GOT3 (cell line): Measurements from ENCODE around the gene CDH13.

Experiments used
- DNase-seq: peaks from one replicate; lab custom pipeline; 2025; ENCODE audit warnings: mixed read lengths; lab: John Stamatoyannopoulos, UW

CDH13 gene

DNA sequence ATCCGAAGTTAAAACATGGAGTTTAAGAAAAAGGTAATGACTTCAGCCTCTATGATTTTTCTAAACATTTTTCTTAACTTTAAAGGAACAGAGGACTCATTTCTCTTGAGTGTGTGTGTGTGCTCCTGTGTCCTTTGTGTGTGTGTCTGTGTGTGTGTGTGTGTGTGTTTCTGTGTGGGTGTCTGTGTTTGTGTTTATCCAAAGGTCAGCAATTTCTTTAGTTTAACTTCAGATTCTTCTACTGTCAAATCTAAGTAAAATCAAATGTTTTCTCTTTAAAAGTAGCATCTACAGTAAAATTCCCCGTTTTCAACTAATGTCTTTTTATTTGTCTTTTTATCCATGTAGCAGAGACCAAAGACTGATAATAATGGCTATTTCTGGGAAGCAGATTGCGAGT is 1212.8 kb downstream of the CDH13 start:
- DNase-seq = no peak

- DNase-seq = no peak
These were observed 1213.4 kb downstream of the CDH13 start for GRCh38 chr16:83840060-83840617.

DNA sequence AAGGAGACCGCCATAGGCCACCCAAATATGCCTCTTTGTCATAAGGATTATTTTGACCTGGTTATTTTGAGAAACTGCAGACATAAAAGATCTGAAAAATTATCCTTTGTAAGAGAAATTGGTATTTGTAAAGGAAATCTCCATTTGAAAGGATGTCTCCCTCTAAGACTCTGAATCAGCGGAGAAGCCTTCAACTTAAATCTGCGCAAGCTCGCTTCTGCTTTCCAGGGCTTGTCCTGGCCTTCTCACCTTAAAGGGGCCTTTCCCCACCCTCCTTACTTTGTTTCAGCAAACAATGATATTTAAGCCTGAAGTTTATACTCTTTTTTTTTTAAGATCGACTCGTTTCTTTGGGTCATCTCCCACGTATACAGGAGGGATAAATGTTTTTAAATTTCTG is 1215.5 kb downstream of the CDH13 start:
- no peak for DNase-seq

- DNase-seq = no peak
These were observed 1216.2 kb downstream of the CDH13 start for GRCh38 chr16:83842756-83843507.

DNA sequence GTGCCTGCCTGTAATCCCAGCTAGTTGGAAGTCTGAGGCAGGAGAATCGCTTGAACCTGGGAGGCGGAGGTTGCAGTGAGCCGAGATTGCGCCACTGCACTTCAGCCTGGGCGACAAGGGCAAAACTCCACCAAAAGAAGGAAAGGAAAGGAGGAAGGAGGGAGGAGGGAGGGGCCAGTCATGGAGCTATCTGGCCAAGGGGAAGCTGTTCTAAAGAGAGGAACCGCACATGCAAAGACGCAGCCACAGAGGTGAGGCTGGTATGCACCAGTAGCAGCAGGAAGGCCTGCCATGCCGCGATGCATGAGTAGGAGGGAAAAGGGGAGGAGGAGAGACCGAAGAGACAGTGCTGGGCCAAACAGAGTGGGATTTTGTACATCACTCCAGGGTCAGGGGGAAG is 1216.9 kb downstream of the CDH13 start:
- DNase-seq = no peak

DNA sequence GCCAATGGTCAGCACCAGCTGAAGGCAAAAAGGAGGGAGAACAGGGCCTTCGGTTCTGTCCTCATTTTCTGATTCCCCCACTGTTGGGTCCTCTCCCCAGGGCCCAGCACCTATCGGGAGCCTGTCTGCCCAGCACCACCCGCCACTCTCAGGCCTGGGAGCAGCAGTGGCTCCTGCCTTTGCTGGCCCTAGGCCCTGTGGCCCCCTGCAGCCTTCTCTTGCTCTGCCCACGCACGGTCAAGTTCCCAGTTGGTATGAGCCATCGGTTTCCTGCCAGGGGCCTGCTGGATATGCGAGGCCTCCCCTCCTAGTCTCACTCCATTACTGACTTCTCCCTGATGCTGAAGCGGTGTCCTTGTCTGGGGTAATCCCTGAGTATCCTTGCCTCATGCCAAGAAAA is 1218.5 kb downstream of the CDH13 start:
- no peak for DNase-seq

GRCh38 chr16:83847371-83848225 is 1220.8 kb downstream of the CDH13 start:
- no peak for DNase-seq

GRCh38 chr16:83849421-83849820 is 1222.7 kb downstream of the CDH13 start:
- no peak for DNase-seq
